ENCODE data around the gene BYSL.

- TF ChIP-seq, protein P1, sequence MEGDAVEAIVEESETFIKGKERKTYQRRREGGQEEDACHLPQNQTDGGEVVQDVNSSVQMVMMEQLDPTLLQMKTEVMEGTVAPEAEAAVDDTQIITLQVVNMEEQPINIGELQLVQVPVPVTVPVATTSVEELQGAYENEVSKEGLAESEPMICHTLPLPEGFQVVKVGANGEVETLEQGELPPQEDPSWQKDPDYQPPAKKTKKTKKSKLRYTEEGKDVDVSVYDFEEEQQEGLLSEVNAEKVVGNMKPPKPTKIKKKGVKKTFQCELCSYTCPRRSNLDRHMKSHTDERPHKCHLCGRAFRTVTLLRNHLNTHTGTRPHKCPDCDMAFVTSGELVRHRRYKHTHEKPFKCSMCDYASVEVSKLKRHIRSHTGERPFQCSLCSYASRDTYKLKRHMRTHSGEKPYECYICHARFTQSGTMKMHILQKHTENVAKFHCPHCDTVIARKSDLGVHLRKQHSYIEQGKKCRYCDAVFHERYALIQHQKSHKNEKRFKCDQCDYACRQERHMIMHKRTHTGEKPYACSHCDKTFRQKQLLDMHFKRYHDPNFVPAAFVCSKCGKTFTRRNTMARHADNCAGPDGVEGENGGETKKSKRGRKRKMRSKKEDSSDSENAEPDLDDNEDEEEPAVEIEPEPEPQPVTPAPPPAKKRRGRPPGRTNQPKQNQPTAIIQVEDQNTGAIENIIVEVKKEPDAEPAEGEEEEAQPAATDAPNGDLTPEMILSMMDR (conservative IDR thresholded peaks at IDR 0.05; ENCODE audit: low read depth, low read length): no peak
- no peak for TF ChIP-seq EZH2 (IDR thresholded peaks at IDR 0.05; ENCODE audit: borderline replicate concordance, low read depth, low read length, poor library complexity, severe bottlenecking)
Observed at GRCh38 chr6:41974281-41974825, 53.1 kb downstream of the BYSL start.

All from A673 (cell line).